PFSK-1 (cell line): ENCODE results near the gene ACOT12.

Experiments used
- FOXP2 ChIP-seq: optimal IDR thresholded peaks from 2 replicates; pipeline ENCODE3; 2011; ENCODE audit warnings: borderline replicate concordance, control low read depth, inconsistent platforms; ENCODE audit not compliant: insufficient read depth; ENCODE audit errors: extremely low read length, extremely low read depth
- POLR2AphosphoS5 ChIP-seq: IDR thresholded peaks from 2 replicates; pipeline ENCODE4 v1.6.1; 2012; ENCODE audit warnings: low read depth, mild to moderate bottlenecking, control low read depth, low read length, moderate library complexity
- SIN3A ChIP-seq: IDR thresholded peaks from 2 replicates; pipeline ENCODE4 v1.6.1; 2012; ENCODE audit warnings: mild to moderate bottlenecking, low read length, moderate library complexity, borderline replicate concordance; ENCODE audit not compliant: insufficient read depth
- TAF1 ChIP-seq: IDR thresholded peaks from 2 replicates; pipeline ENCODE4 v1.6.1; 2012; ENCODE audit warnings: low read length, control low read depth, borderline replicate concordance; ENCODE audit not compliant: insufficient read depth
- TF ChIP-seq, protein P1 (sequence below), 2 experiments: IDR thresholded peaks; 2 replicates each; pipeline versions ENCODE4 v1.6.1 to v1.8.0; 2011 to 2012; ENCODE audit warnings: low read depth in 2 of 2, low read length in 2 of 2, control low read depth in 1 of 2, inconsistent platforms in 1 of 2, mild to moderate bottlenecking in 1 of 2, moderate library complexity in 1 of 2; ENCODE audit not compliant: insufficient read depth in 1 of 2

ACOT12 gene

GRCh38 chr5:81336556-81336955, 57.4 kb downstream of the ACOT12 start:
- no peak for TF ChIP-seq SIN3A
- TF ChIP-seq POLR2AphosphoS5, result no peak
- TF ChIP-seq, protein P1, sequence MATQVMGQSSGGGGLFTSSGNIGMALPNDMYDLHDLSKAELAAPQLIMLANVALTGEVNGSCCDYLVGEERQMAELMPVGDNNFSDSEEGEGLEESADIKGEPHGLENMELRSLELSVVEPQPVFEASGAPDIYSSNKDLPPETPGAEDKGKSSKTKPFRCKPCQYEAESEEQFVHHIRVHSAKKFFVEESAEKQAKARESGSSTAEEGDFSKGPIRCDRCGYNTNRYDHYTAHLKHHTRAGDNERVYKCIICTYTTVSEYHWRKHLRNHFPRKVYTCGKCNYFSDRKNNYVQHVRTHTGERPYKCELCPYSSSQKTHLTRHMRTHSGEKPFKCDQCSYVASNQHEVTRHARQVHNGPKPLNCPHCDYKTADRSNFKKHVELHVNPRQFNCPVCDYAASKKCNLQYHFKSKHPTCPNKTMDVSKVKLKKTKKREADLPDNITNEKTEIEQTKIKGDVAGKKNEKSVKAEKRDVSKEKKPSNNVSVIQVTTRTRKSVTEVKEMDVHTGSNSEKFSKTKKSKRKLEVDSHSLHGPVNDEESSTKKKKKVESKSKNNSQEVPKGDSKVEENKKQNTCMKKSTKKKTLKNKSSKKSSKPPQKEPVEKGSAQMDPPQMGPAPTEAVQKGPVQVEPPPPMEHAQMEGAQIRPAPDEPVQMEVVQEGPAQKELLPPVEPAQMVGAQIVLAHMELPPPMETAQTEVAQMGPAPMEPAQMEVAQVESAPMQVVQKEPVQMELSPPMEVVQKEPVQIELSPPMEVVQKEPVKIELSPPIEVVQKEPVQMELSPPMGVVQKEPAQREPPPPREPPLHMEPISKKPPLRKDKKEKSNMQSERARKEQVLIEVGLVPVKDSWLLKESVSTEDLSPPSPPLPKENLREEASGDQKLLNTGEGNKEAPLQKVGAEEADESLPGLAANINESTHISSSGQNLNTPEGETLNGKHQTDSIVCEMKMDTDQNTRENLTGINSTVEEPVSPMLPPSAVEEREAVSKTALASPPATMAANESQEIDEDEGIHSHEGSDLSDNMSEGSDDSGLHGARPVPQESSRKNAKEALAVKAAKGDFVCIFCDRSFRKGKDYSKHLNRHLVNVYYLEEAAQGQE (IDR thresholded peaks at IDR 0.05; ENCODE audit: insufficient read depth in 1 of 2, low read depth in 2 of 2, low read length in 2 of 2), result no peak
- no peak for TF ChIP-seq TAF1
- TF ChIP-seq FOXP2, result no peak

- TF ChIP-seq POLR2AphosphoS5, result no peak
- TF ChIP-seq FOXP2, result no peak
- TF ChIP-seq SIN3A, result no peak
- TF ChIP-seq, protein P1 (IDR thresholded peaks at IDR 0.05; ENCODE audit: insufficient read depth in 1 of 2, low read depth in 2 of 2, low read length in 2 of 2), result no peak
- TF ChIP-seq TAF1, result no peak
These were observed 58.0 kb downstream of the ACOT12 start for GRCh38 chr5:81335946-81336345.

GRCh38 chr5:81334304-81335061, 59.5 kb downstream of the ACOT12 start:
- TF ChIP-seq TAF1 (no peak), FOXP2 (no peak), POLR2AphosphoS5 (no peak)
- TF ChIP-seq, protein P1 (IDR thresholded peaks at IDR 0.05; ENCODE audit: insufficient read depth in 1 of 2, low read depth in 2 of 2, low read length in 2 of 2), result no peak

DNA sequence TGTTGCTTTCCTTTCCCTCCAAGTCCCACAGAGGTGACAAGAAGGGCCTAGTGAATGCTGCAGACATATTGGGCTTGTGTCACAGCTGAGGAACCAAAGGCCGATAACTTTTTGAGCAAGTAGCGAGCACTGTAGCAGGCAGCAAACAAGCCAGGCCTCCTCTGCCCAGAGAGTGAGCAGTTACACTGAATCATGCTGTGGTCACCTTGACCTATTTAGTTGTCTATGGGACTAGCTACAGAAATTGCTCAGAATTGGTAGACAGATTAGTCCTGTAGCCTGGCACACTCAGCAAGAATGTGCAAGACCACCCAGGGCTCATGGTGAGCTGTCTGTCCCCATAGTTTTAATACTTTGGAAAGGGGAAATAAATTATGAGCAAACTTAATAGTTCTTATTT, 67.4 kb downstream of the ACOT12 start:
- no peak for TF ChIP-seq POLR2AphosphoS5
- no peak for TF ChIP-seq FOXP2
- TF ChIP-seq, protein P1 (IDR thresholded peaks at IDR 0.05; ENCODE audit: insufficient read depth in 1 of 2, low read depth in 2 of 2, low read length in 2 of 2), result no peak
- TF ChIP-seq SIN3A, result no peak
- no peak for TF ChIP-seq TAF1
